Caco-2 (cell line): ENCODE measurements around the gene MORC2. TPM values are rescaled to one million over a fixed set of nuclear protein-coding genes. Genes with fewer than 3 reads are reported as not detected.

Experiments
- BruUV-seq: library from RNA; stranded (reverse); fragments of 400-500 nt; replicated peaks from 2 replicates; lab custom pipeline; 2021; lab: Mats Ljungman, UMichigan
- CTCF ChIA-PET: fragments of 300-600 bp; sonication (Branson Sonifier 250); formaldehyde crosslinking; loops from one replicate; lab custom pipeline; 2022; ENCODE audit warnings: antibody characterized with exemption; lab: Charles Lee
- POLR2A ChIA-PET: fragments of 300-600 bp; sonication (Branson Sonifier 250); formaldehyde crosslinking; loops from one replicate; lab custom pipeline; 2022; ENCODE audit warnings: antibody characterized with exemption; lab: Charles Lee
- DNase-seq, 2 experiments: peaks; one replicate each; pipeline versions ENCODE4 v3.0.0 to v3.0.0-alpha.2; 2020 to 2022
- H3K27me3 ChIP-seq: replicated peaks from 2 replicates; pipeline ENCODE4 v1.6.0; 2011; ENCODE audit warnings: low read length; ENCODE audit not compliant: control insufficient read depth, insufficient read depth
- H3K36me3 ChIP-seq: 2 replicates; pipeline ENCODE4 v1.5.1; 2011; ENCODE audit warnings: low read length; ENCODE audit not compliant: control insufficient read depth, insufficient read depth
- H3K4me1 ChIP-seq: fragments of 250-450 bp; sonication (Bioruptor Pico); 2 replicates; pipeline ENCODE4 v1.5.1; 2020; ENCODE audit warnings: mild to moderate bottlenecking
- H3K4me3 ChIP-seq: 2 replicates; pipeline ENCODE4 v1.5.1; 2011; ENCODE audit warnings: low read depth, mild to moderate bottlenecking, control low read depth, low read length
- H3K9me3 ChIP-seq: fragments of 250-450 bp; sonication (Bioruptor Pico); 2 replicates; pipeline ENCODE4 v1.5.1; 2020; ENCODE audit warnings: mild to moderate bottlenecking, moderate library complexity
- H3K27ac Mint-ChIP-seq: one replicate; pipeline ENCODE4 v1.8.0; 2022; ENCODE audit warnings: mixed read lengths; ENCODE audit not compliant: unreplicated experiment
- H3K27me3 Mint-ChIP-seq: one replicate; pipeline ENCODE4 v1.8.0; 2022; ENCODE audit warnings: mixed read lengths; ENCODE audit not compliant: insufficient read depth, unreplicated experiment
- H3K36me3 Mint-ChIP-seq: one replicate; pipeline ENCODE4 v1.8.0; 2022; ENCODE audit warnings: mild to moderate bottlenecking, mixed read lengths; ENCODE audit not compliant: insufficient read depth, unreplicated experiment
- H3K4me1 Mint-ChIP-seq: one replicate; pipeline ENCODE4 v1.8.0; 2022; ENCODE audit warnings: low read depth, mixed read lengths; ENCODE audit not compliant: unreplicated experiment
- H3K4me3 Mint-ChIP-seq: one replicate; pipeline ENCODE4 v1.8.0; 2022; ENCODE audit warnings: mild to moderate bottlenecking, moderate library complexity, mixed read lengths; ENCODE audit not compliant: unreplicated experiment
- H3K9me3 Mint-ChIP-seq: one replicate; pipeline ENCODE4 v1.8.0; 2022; ENCODE audit warnings: mixed read lengths; ENCODE audit not compliant: unreplicated experiment
- CTCF ChIP-seq, 2 experiments: fragments of 200-600 bp in 1 of 2; IDR thresholded peaks; 1 replicate in 1 of 2; 2 replicates in 1 of 2; pipeline versions ENCODE4 v1.5.1 to v1.8.0; 2011 to 2022; ENCODE audit warnings: antibody characterized with exemption in 1 of 2, control low read depth in 1 of 2, inconsistent platforms in 1 of 2, low read depth in 1 of 2, low read length in 1 of 2, mild to moderate bottlenecking in 1 of 2, moderate library complexity in 1 of 2; ENCODE audit not compliant: insufficient read depth in 1 of 2, severe bottlenecking in 1 of 2, unreplicated experiment in 1 of 2
- intact Hi-C: fragments of 100-400 bp; cut with micrococcal nuclease; formaldehyde crosslinking; loops from one replicate; pipeline ENCODE4 v1.10.0; 2022; ENCODE audit not compliant: unreplicated experiment
- total RNA-seq: library from RNA; stranded (reverse); gene quantifications from 2 replicates; pipeline ENCODE4 v1.2.3, GENCODE V29; 2022

MORC2 gene
- total RNA-seq, 1 experiment from 2014 or later: 49.9 TPM

GRCh38 chr22:30876915-30877553 is 91.5 kb downstream of the MORC2 start:
- DNase-seq: peak in 1 of 2 experiments; percentile 3
- Histone ChIP-seq H3K27me3 (no peaks in the 10 kb centered on the region), H3K4me1 (peaks cover 12% of the 10 kb centered on the region), H3K9me3 (no peaks in the 10 kb centered on the region), H3K36me3 (no peaks in the 10 kb centered on the region), H3K4me3 (no peak overlapping the region)
- Mint-ChIP-seq H3K27ac (no peak overlapping the region), H3K27me3 (no peaks in the 10 kb centered on the region), H3K4me3 (no peak overlapping the region), H3K9me3 (no peaks in the 10 kb centered on the region), H3K36me3 (no peaks in the 10 kb centered on the region), H3K4me1 (no peaks in the 10 kb centered on the region)
- ChIA-PET CTCF (no interaction called here), POLR2A (no interaction called here)
- no TSS peak for BruUV-seq
- no peak for TF ChIP-seq CTCF (IDR thresholded peaks at IDR 0.05; ENCODE audit: insufficient read depth in 1 of 2, low read depth in 1 of 2, low read length in 1 of 2, severe bottlenecking in 1 of 2, unreplicated experiment in 1 of 2)
- intact Hi-C loops: no loop called here

- Mint-ChIP-seq H3K4me3 (no peak overlapping the region), H3K36me3 (no peaks in the 10 kb centered on the region), H3K27me3 (no peaks in the 10 kb centered on the region), H3K4me1 (no peaks in the 10 kb centered on the region), H3K27ac (no peak overlapping the region), H3K9me3 (no peaks in the 10 kb centered on the region)
- Histone ChIP-seq H3K4me3 (no peak overlapping the region), H3K4me1 (peaks cover 4% of the 10 kb centered on the region), H3K9me3 (no peaks in the 10 kb centered on the region), H3K36me3 (no peaks in the 10 kb centered on the region), H3K27me3 (no peaks in the 10 kb centered on the region)
- no TSS peak for BruUV-seq
- ChIA-PET POLR2A (no interaction called here), CTCF (no interaction called here)
- TF ChIP-seq CTCF (IDR thresholded peaks at IDR 0.05; ENCODE audit: insufficient read depth in 1 of 2, low read depth in 1 of 2, low read length in 1 of 2, severe bottlenecking in 1 of 2, unreplicated experiment in 1 of 2): no peak
- intact Hi-C loops: no loop called here
- DNase-seq: peak in 1 of 2 experiments; percentile 15
These were observed 92.3 kb downstream of the MORC2 start for GRCh38 chr22:30876221-30876751.

- ChIA-PET CTCF (interaction anchor here (0.6 kb wide), 1 partner anchor 116 kb away, joined by 4 read pairs; no protein-coding TSS in a partner anchor), POLR2A (no interaction called here)
- H3K36me3 Mint-ChIP-seq: no peaks in the 10 kb centered on the region
- peak in 1 of 2 experiments; percentile 12 for DNase-seq
- Histone ChIP-seq H3K36me3 (no peaks in the 10 kb centered on the region), H3K27me3 (no peaks in the 10 kb centered on the region), H3K9me3 (no peaks in the 10 kb centered on the region), H3K4me3 (no peak overlapping the region), H3K4me1 (no peaks in the 10 kb centered on the region)
- no peaks in the 10 kb centered on the region for H3K4me1 Mint-ChIP-seq
- no peak for TF ChIP-seq CTCF (IDR thresholded peaks at IDR 0.05; ENCODE audit: insufficient read depth in 1 of 2, low read depth in 1 of 2, low read length in 1 of 2, severe bottlenecking in 1 of 2, unreplicated experiment in 1 of 2)
- H3K4me3 Mint-ChIP-seq: no peak overlapping the region
- intact Hi-C loops: no loop called here
- no peak overlapping the region for H3K27ac Mint-ChIP-seq
- H3K27me3 Mint-ChIP-seq: no peaks in the 10 kb centered on the region
- no peaks in the 10 kb centered on the region for H3K9me3 Mint-ChIP-seq
- no TSS peak for BruUV-seq
These were observed 92.9 kb downstream of the MORC2 start for GRCh38 chr22:30875481-30876215.

Other genes starting within 250 kb of the MORC2 start
- 99.1 and 103 TPM in 2 replicates for gene TUG1, start 491 bp upstream of the MORC2 start, total RNA-seq
- 69.8 and 71.0 TPM in 2 replicates for gene SMTN, start 112.5 kb upstream of the MORC2 start, total RNA-seq
- gene SELENOM, start 138.8 kb upstream of the MORC2 start, total RNA-seq: 1.3 and 2.0 TPM in 2 replicates
- gene INPP5J, start 154.2 kb upstream of the MORC2 start, total RNA-seq: 6.8 and 7.8 TPM in 2 replicates
- gene PLA2G3, start 171.7 kb upstream of the MORC2 start, total RNA-seq: not detected in 2 replicates
- gene RNF185, start 191.4 kb upstream of the MORC2 start, total RNA-seq: 27.8 and 30.3 TPM in 2 replicates
- 34.8 and 36.3 TPM in 2 replicates for gene LIMK2, start 243.5 kb upstream of the MORC2 start, total RNA-seq